Activated CD4-positive, alpha-beta memory T cell treated with anti-CD3 and anti-CD28 coated beads, Interleukin-2, amount 10 ng/mL, durations not matched to agents 7 days and 5 days (primary cell): ENCODE data around the gene PFDN1. TPM values are rescaled to one million over a fixed set of nuclear protein-coding genes. Genes with fewer than 3 reads are reported as not detected.

ENCODE experiments used
- CTCF ChIA-PET: fragments of 350-600 bp; sonication (Branson Sonifier 250); formaldehyde crosslinking; loops from one replicate; lab custom pipeline; 2021; ENCODE audit warnings: antibody characterized with exemption, inconsistent platforms; lab: Charles Lee
- POLR2A ChIA-PET: fragments of 350-600 bp; sonication (Branson Sonifier 250); formaldehyde crosslinking; loops from one replicate; lab custom pipeline; 2021; ENCODE audit warnings: antibody characterized with exemption; lab: Charles Lee
- DNase-seq: peaks from one replicate; pipeline ENCODE4 v3.0.0-alpha.2; 2020
- H3K27ac Mint-ChIP-seq: one replicate; pipeline ENCODE4 v1.8.0; 2021; ENCODE audit warnings: mild to moderate bottlenecking, mixed read lengths
- H3K27me3 Mint-ChIP-seq: one replicate; pipeline ENCODE4 v1.8.0; 2021; ENCODE audit warnings: mixed read lengths
- H3K36me3 Mint-ChIP-seq: one replicate; pipeline ENCODE4 v1.8.0; 2021; ENCODE audit warnings: low read depth, mixed read lengths
- H3K4me1 Mint-ChIP-seq: one replicate; pipeline ENCODE4 v1.8.0; 2021; ENCODE audit warnings: mixed read lengths
- H3K4me3 Mint-ChIP-seq: one replicate; pipeline ENCODE4 v1.8.0; 2021; ENCODE audit warnings: mild to moderate bottlenecking, mixed read lengths
- H3K9me3 Mint-ChIP-seq: one replicate; pipeline ENCODE4 v1.8.0; 2021; ENCODE audit warnings: mixed read lengths
- total RNA-seq, 2 experiments: library from RNA; stranded (reverse); gene quantifications; one replicate each; pipeline ENCODE4 v1.2.3, GENCODE V29; 2021

Gene PFDN1
- total RNA-seq, 2 experiments from 2014 or later, result 52.3 to 55.8 TPM

DNA sequence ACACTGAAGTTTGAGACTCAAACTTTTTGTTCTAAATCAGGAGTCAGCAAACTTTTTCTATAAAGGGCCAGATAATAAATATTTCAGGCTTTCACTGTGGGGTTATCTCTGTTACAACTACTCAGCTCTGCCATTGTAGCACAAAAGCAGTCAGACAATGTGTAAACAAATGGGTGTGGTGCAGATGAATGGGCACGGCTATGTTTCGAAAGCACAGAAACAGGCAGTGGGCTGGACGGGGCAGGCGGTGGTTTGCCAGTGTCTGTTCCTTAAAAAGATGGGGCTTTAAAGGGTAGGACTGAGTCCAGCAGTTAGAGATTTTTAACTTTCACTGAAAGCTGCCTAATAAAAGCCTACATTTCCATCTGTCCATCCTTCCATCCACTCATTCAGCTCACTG, 48.9 kb downstream of the PFDN1 start:
- Mint-ChIP-seq H3K27ac (no peak overlapping the region), H3K27me3 (no peaks in the 10 kb centered on the region), H3K36me3 (peaks cover 54% of the 10 kb centered on the region), H3K4me1 (peaks cover 40% of the 10 kb centered on the region), H3K4me3 (no peak overlapping the region), H3K9me3 (no peaks in the 10 kb centered on the region)
- ChIA-PET CTCF (interaction anchor here (0.8 to 28.6 kb wide), 3 partner anchors 9 to 105 kb away, joined by 3 to 951 read pairs (median 8); partner anchors contain the start of gene HBEGF), POLR2A (interaction anchor here (0.6 to 1.4 kb wide), 5 partner anchors 49 to 261 kb away, joined by 3 to 4 read pairs (median 3); partner anchors contain the start of genes ANKHD1, HBEGF and PFDN1)
- DNase-seq, result no peak

DNA sequence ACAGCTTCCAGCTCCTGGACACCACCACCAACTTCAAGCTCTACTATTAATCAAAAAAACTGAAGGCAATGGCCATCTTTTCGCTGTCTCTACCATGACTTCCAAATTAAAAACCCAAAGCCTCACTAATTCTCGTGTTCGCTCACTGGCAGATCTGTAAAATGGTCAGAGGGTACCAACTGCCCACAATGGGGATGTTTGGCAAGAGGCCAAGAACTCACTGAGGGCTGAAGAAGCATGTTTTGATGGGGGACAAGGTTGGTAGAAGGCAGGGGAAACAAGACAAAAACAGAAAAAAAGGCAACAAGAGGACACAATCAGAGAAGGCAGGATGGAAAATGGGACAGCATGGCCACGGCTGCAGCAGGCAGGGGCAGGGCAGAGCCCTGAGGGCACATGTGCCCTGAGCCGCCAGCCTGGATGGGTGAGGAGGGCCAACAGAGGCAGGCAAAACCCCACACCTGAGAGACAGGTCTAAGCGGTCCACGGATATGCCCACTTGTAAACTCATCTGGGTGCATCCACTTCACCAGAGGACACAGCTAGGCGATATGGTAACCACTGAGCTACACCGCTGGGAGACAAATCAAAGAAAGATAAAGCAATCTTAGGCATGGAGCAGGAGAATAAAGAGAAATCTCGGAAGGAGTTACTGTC, 50.3 kb downstream of the PFDN1 start:
- Mint-ChIP-seq H3K9me3 (no peaks in the 10 kb centered on the region), H3K4me1 (peaks cover 31% of the 10 kb centered on the region), H3K4me3 (peak overlapping the region; percentile 4), H3K27ac (peak overlapping the region; percentile 94), H3K36me3 (peaks cover 47% of the 10 kb centered on the region), H3K27me3 (no peaks in the 10 kb centered on the region)
- no peak for DNase-seq
- POLR2A ChIA-PET, result interaction anchor here (0.7 to 4.9 kb wide), 8 partner anchors 9 to 447 kb away, joined by 3 to 40 read pairs (median 4); partner anchors contain the start of genes HBEGF, IK, NDUFA2 and PFDN1
- CTCF ChIA-PET, result interaction anchor here (1.1 to 28.6 kb wide), 5 partner anchors 8 to 106 kb away, joined by 4 to 951 read pairs (median 7); partner anchors contain the start of gene HBEGF

DNA sequence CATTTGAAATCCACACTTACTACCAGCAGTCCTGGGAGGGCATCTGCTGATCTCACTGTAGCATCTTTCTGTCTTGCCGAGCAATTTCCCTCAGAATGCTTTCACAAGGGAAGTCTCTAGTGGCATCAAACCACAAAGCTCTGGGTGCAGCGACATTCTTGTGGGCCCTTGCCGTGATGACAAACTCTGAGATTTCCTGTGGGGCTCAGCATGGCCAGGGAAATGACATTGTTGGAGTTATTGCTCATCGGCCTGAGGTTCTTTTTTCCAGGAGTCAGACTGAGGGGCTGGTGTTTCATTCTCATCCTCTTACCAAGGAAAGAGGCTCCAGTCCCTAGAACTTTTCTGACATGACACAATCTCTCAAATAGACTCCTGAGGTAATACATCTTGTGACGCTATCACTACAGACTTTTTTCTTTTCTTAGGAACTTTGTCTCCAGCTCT, 51.4 kb downstream of the PFDN1 start:
- ChIA-PET POLR2A (interaction anchor here (0.7 to 4.9 kb wide), 8 partner anchors 10 to 448 kb away, joined by 3 to 40 read pairs (median 5); partner anchors contain the start of genes HBEGF, IK, NDUFA2 and PFDN1), CTCF (interaction anchor here (1.1 to 28.6 kb wide), 4 partner anchors 10 to 95 kb away, joined by 4 to 951 read pairs (median 4); partner anchors contain the start of genes HBEGF and PFDN1)
- H3K27ac Mint-ChIP-seq, result peak overlapping the region; percentile 94
- H3K27me3 Mint-ChIP-seq, result no peaks in the 10 kb centered on the region
- H3K36me3 Mint-ChIP-seq, result peaks cover 45% of the 10 kb centered on the region
- DNase-seq, result peak; percentile 86
- peaks cover 34% of the 10 kb centered on the region for H3K4me1 Mint-ChIP-seq
- H3K4me3 Mint-ChIP-seq, result peak overlapping the region; percentile 48
- no peaks in the 10 kb centered on the region for H3K9me3 Mint-ChIP-seq

DNA sequence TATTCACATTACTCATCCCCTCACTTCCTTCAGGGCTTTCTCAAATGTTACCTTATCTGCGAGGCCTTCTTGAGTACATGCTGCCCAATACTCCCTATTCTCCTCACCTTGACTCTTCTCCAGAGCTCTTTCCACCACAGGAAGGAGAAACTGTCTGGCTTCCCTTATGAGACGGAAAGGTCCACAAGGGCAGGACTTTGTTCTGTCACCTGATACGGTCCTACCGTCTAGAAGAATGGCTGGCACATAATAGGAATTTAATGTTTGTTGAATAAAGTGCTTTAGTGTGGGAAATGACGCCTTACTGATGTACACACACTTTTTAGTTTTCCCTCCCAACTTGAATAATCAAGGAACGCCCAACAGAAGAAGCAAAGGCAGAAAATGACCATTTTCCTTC, 52.5 kb downstream of the PFDN1 start:
- ChIA-PET CTCF (interaction anchor here (0.7 to 28.6 kb wide), 3 partner anchors 11 to 96 kb away, joined by 3 to 951 read pairs (median 5); partner anchors contain the start of gene HBEGF), POLR2A (interaction anchor here (0.6 to 4.9 kb wide), 4 partner anchors 11 to 101 kb away, joined by 3 to 40 read pairs (median 26); partner anchors contain the start of gene HBEGF)
- no peak for DNase-seq
- H3K27ac Mint-ChIP-seq, result peak overlapping the region; percentile 48
- H3K4me1 Mint-ChIP-seq, result peaks cover 46% of the 10 kb centered on the region
- peaks cover 56% of the 10 kb centered on the region for H3K36me3 Mint-ChIP-seq
- H3K4me3 Mint-ChIP-seq, result peak overlapping the region; percentile 5
- H3K9me3 Mint-ChIP-seq, result no peaks in the 10 kb centered on the region
- no peaks in the 10 kb centered on the region for H3K27me3 Mint-ChIP-seq

DNA sequence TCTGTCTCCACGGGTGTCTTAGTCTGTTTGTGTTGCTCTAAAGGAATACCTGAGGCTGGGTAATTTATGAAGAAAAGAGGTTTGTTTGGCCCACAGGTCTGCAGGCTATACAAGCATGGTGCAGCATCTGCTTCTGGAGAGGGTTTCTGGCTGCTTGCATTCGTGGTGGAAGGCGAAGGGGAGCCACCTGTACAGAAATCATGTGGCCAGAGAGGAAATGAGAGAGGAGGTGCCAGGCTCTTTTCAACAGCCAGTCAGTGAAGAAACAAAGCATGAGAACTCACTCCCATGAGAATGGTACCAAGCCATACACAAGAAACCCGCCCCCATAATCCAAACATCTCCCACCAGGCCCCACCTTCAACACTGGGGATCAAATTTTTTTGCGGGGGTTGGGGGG, 53.4 kb downstream of the PFDN1 start:
- CTCF ChIA-PET, result interaction anchor here (28.6 kb wide), 1 partner anchor 97 kb away, joined by 951 read pairs; the partner anchor contains the start of gene HBEGF
- peaks cover 63% of the 10 kb centered on the region for H3K36me3 Mint-ChIP-seq
- peaks cover 54% of the 10 kb centered on the region for H3K4me1 Mint-ChIP-seq
- H3K27ac Mint-ChIP-seq, result peak overlapping the region; percentile 48
- no peaks in the 10 kb centered on the region for H3K27me3 Mint-ChIP-seq
- DNase-seq, result peak; percentile 33
- POLR2A ChIA-PET, result interaction anchor here (4.5 to 4.9 kb wide), 2 partner anchors 12 to 102 kb away, joined by 15 to 36 read pairs; no protein-coding TSS in a partner anchor
- H3K4me3 Mint-ChIP-seq, result no peak overlapping the region
- H3K9me3 Mint-ChIP-seq, result no peaks in the 10 kb centered on the region

DNA sequence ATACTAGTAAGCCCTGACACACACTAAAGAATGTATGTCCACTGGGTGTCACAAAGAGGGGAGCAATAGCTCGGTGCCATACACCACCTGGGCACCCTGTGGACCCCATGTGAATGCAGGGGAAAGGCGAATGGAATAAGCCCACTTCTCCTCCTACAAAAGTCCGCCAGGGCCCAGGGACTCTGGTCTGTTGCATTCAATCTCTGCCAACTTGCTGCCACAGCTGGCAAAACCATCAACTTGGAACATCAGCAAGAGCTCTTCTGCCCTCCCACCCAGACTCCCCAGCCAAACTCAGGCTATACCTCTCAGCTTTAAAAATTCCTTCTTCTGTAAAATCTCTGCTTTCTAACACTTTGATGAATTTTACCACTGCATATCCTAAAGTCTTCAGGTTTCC, 54.5 kb downstream of the PFDN1 start:
- Mint-ChIP-seq H3K27ac (no peak overlapping the region), H3K9me3 (no peaks in the 10 kb centered on the region), H3K4me3 (no peak overlapping the region), H3K36me3 (peaks cover 64% of the 10 kb centered on the region), H3K27me3 (no peaks in the 10 kb centered on the region), H3K4me1 (peaks cover 57% of the 10 kb centered on the region)
- CTCF ChIA-PET, result interaction anchor here (0.8 to 28.6 kb wide), 2 partner anchors 13 to 98 kb away, joined by 4 to 951 read pairs; partner anchors contain the start of gene HBEGF
- DNase-seq, result no peak
- POLR2A ChIA-PET, result interaction anchor here (0.6 to 4.9 kb wide), 4 partner anchors 13 to 103 kb away, joined by 3 to 36 read pairs (median 11); partner anchors contain the start of gene HBEGF

DNA sequence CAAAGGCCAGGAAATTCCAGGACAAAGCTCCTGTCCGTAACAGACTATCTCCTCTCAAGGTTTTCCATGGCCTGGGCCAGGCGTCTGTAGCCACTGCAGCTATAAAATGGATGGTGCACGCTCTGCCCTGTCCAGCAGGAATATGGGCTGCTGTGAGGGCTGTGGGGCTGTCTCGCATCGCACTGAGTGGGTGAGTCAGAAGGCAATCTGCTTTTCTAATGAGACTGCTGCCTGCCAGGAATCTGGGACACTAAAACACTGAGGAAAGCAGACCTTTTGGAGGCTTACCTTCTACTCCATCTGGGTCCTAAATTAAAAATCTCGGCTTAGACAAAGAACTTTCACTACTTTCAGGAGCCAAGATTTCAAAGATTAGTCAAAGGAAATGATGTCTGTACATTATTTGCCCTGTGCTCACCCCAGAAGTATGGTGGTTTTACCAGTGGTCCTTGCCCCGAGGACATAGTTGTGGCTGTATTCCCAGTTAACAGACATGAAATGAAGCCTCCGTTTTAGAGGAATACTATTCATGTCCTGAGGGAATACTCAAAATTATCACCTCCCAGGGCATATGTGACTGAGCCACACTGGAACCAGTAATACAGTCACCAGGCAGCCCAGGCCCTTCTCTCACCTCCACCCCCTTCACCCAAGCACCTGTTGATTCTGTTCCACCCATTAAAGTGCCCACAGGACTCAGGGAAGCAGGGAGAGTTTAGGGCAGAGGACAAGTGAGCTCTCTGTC, 56.4 kb downstream of the PFDN1 start:
- Mint-ChIP-seq H3K27me3 (no peaks in the 10 kb centered on the region), H3K27ac (no peak overlapping the region), H3K4me3 (no peak overlapping the region), H3K4me1 (peaks cover 57% of the 10 kb centered on the region), H3K36me3 (peaks cover 50% of the 10 kb centered on the region), H3K9me3 (no peaks in the 10 kb centered on the region)
- POLR2A ChIA-PET, result interaction anchor here (0.8 to 4.5 kb wide), 7 partner anchors 11 to 155 kb away, joined by 3 to 34 read pairs (median 7); partner anchors contain the start of genes ANKHD1 and HBEGF
- CTCF ChIA-PET, result interaction anchor here (1.1 to 28.6 kb wide), 6 partner anchors 10 to 112 kb away, joined by 4 to 951 read pairs (median 20); partner anchors contain the start of genes HBEGF and SLC4A9
- no peak for DNase-seq

DNA sequence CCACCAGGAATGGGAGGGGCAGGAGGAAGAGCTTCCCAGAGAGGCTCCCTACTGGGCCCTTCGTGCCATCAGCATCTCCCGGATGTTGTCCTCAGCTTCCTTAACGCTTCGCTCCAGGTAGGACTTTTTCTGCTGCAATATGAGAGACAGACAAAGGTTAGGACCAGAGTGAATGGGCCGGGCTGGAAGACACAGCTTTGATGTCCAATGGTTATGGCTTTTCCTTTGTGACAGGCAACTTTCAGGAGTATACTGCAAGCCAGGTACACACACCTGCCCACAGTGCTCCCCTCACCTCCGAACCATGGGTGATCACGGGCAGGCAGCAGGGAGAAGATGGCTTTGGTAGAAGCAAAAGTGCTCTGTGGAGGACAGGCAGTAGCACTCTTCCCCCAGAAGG, 57.0 kb downstream of the PFDN1 start:
- Mint-ChIP-seq H3K9me3 (no peaks in the 10 kb centered on the region), H3K4me1 (peaks cover 55% of the 10 kb centered on the region), H3K4me3 (no peak overlapping the region), H3K36me3 (peaks cover 47% of the 10 kb centered on the region), H3K27me3 (no peaks in the 10 kb centered on the region), H3K27ac (peak overlapping the region; percentile 26)
- CTCF ChIA-PET, result interaction anchor here (1.2 to 28.6 kb wide), 7 partner anchors 11 to 119 kb away, joined by 4 to 951 read pairs (median 35); partner anchors contain the start of genes HBEGF, PFDN1 and SLC4A9
- DNase-seq, result no peak
- POLR2A ChIA-PET, result interaction anchor here (0.9 to 3.5 kb wide), 5 partner anchors 11 to 106 kb away, joined by 3 to 34 read pairs (median 16); partner anchors contain the start of genes HBEGF and PFDN1

DNA sequence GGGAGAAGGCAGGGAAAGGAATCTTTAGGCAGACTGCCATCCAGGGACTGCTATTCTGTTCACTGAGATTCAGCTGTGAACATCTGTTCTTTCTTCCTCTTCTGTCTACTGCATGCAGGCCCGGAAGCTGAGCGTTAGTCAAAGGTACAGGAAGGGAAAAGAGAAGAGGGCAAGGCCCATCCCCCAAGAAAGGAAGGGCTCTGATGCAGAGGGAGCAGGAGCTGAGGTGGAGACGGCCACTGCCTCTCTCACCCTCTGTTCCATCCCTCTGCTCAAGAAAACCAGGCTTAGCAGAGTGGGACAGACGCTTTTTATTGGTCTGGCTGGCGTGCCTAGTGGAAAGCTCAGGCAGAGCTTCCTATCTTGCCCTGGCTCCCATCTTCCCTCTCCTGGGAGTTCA, 57.6 kb downstream of the PFDN1 start:
- Mint-ChIP-seq H3K9me3 (no peaks in the 10 kb centered on the region), H3K4me1 (peaks cover 50% of the 10 kb centered on the region), H3K27me3 (no peaks in the 10 kb centered on the region), H3K27ac (peak overlapping the region; percentile 54), H3K4me3 (no peak overlapping the region), H3K36me3 (peaks cover 43% of the 10 kb centered on the region)
- no peak for DNase-seq
- ChIA-PET POLR2A (interaction anchor here (0.9 to 3.5 kb wide), 9 partner anchors 11 to 302 kb away, joined by 3 to 34 read pairs (median 4); partner anchors contain the start of genes EIF4EBP3, HBEGF and PFDN1), CTCF (interaction anchor here (0.7 to 28.6 kb wide), 18 partner anchors 8 to 576 kb away, joined by 3 to 951 read pairs (median 6); partner anchors contain the start of genes ANKHD1, HBEGF, PFDN1 and SLC4A9)

DNA sequence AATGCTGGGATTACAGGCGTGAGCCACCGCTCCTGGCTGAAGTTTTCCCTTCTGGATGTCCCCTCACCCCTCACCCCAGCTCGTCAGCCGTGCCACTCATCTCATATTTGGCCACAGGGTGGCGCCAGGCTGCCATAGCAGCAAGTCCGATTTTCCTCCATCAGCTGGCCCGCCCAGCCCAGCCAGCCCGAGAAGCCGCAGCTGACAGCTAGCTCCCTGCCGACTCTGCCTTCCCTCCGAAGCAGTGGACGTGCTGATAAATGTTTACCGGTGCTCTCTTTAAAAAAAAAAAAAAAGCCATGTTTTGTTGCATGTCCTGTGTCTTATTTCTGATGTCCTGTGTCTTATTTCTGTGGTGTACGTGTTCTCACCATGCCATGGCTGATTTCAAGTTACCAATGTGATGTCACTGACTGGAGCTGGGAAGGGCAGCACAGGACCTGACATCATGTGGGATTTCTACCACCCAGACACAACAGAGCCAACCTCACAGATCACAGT, 58.3 kb downstream of the PFDN1 start:
- H3K27ac Mint-ChIP-seq, result peak overlapping the region; percentile 60
- no peaks in the 10 kb centered on the region for H3K9me3 Mint-ChIP-seq
- ChIA-PET POLR2A (interaction anchor here (0.7 to 3.5 kb wide), 12 partner anchors 11 to 302 kb away, joined by 3 to 34 read pairs (median 4); partner anchors contain the start of genes EIF4EBP3, HBEGF and PFDN1), CTCF (interaction anchor here (0.5 to 28.6 kb wide), 50 partner anchors 9 to 826 kb away, joined by 3 to 951 read pairs (median 4); partner anchors contain the start of genes ANKHD1, CYSTM1, HBEGF and PFDN1)
- peak; percentile 89 for DNase-seq
- H3K27me3 Mint-ChIP-seq, result no peaks in the 10 kb centered on the region
- H3K4me3 Mint-ChIP-seq, result no peak overlapping the region
- peaks cover 36% of the 10 kb centered on the region for H3K36me3 Mint-ChIP-seq
- H3K4me1 Mint-ChIP-seq, result peaks cover 47% of the 10 kb centered on the region

DNA sequence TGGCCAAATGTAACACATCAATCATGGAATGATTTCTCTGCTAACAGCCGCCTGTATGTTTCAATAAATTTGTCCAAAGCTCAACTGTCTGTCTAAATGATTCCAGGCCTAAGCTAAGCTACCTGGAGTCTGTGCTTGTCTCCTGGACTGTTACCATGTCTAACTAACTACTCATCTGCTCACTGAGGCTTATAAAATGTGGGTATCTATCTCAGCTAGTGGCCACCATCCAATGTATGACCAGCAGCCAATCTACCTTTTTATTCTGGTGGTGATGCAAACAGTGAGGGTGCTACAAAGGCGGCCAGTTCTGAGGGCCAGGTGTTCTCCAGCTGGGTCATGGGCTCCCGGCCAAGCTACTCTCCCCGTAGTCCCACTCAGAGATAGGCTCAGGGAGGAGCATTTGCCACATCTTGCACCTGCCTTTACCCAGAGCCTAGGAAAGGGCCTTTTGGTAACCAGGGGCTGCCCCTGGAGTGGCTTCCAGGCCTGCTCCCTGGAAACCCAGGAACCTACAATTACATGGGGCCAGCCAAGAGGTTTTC, 59.1 kb downstream of the PFDN1 start:
- no peaks in the 10 kb centered on the region for H3K9me3 Mint-ChIP-seq
- ChIA-PET POLR2A (interaction anchor here (0.7 to 3.5 kb wide), 10 partner anchors 12 to 115 kb away, joined by 3 to 34 read pairs (median 5); partner anchors contain the start of genes HBEGF and PFDN1), CTCF (interaction anchor here (0.6 to 28.6 kb wide), 43 partner anchors 9 to 482 kb away, joined by 3 to 951 read pairs (median 5); partner anchors contain the start of genes ANKHD1, HBEGF, PFDN1 and SLC4A9)
- H3K36me3 Mint-ChIP-seq, result peaks cover 31% of the 10 kb centered on the region
- H3K4me3 Mint-ChIP-seq, result no peak overlapping the region
- no peaks in the 10 kb centered on the region for H3K27me3 Mint-ChIP-seq
- no peak overlapping the region for H3K27ac Mint-ChIP-seq
- H3K4me1 Mint-ChIP-seq, result peaks cover 40% of the 10 kb centered on the region
- no peak for DNase-seq
